Stimulated activated CD8-positive, alpha-beta memory T cell treated with anti-CD3 and anti-CD28 coated beads, Interleukin-4, amount 100 ng/mL, for 1 hour (primary cell): Measurements from ENCODE around the gene YY1.
"Not testable (repeated sequence)": the region's sequence is repeated elsewhere in the genome, so short reads cannot be mapped to it uniquely, and the experiment has no call there.

Source experiments
- DNase-seq, 2 donors: peaks; one replicate each; pipeline ENCODE4 v3.0.0-alpha.2; 2020; ENCODE audit warnings: low read depth in 2 of 2, low spot score in 1 of 2

Gene YY1

DNA sequence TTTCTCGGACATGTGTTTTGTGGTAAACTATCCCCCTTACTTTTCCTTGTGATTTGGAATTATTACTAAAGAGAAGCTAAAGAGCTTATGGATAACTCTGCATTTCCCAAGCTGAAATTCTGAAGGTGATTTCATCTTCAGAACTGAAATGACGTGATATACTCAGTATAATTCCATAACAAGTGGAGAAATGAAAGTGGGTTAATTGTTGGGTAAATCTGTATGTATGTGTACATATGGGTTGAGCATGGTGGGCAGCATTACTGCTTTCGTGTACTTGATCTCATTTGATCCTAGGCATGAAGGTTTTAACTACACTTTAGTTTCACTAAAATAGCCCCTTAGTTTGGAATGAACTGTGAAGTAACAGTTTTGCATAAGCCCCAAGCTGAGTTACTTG, 4.1 kb downstream of the YY1 start:
- DNase-seq: no peak

DNA sequence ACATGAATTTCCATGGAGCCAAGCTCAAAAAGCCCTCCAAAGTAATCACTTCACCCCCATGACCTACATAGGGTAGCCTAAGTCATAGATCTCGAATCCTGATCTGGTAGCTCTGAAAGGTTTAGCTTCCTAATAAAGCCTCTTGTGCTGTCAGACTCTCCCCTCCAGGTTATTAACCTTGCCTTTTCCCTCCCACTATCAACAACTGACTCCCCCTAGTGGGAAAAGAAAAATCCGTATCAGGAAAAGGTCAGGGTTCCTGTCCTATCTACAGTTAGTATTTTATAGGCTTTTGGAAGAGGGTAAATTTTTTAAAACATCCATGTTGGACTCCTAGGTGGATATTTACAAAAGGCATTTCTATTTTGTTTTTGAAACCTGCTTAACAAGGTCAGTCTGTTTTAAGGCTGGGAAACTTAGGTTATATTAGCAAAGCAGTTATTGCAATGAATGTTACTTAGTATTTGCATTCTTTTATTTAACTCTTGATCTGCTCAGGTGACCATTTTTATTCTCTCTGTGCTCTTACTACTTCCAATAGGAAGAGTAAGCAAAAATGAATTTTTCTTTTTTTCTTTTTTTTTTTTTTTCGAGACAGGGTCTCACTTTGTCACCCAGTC, 8.0 kb downstream of the YY1 start:
- DNase-seq: no peak

DNA sequence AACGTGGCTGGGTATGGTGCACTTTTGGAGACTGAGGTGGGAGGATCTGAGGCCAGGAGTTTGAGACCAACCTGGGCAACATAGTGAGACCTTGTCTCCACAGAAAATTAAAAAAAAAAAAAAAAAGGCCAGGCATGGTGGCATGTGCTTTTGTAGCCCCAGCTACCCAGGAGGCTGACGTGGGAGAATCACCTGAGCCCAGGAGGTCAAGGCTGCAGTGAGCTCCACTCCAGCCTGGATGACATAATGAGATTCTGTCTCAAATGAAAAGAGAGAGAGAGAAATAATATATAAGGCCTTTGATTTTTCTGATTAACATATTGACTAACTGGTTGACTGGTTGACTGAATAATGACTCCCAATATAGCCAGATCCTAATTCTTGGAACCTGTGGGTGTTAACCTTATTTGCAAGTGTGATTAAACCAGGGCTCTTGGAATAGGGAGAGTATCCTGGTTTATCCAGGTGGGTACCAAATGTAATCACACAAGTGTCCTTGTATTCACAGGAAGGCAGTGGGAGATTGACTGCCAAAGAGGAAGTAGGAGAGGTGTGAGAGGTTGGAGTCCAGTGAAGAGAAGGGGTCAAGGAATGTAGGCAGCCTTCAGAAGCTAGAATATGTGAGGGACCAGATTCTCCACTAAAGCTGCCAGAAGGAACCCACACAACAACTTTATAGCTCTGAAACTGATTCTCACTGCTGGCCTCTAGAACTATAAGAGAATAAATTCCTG, 12.0 kb downstream of the YY1 start:
- no peak for DNase-seq

DNA sequence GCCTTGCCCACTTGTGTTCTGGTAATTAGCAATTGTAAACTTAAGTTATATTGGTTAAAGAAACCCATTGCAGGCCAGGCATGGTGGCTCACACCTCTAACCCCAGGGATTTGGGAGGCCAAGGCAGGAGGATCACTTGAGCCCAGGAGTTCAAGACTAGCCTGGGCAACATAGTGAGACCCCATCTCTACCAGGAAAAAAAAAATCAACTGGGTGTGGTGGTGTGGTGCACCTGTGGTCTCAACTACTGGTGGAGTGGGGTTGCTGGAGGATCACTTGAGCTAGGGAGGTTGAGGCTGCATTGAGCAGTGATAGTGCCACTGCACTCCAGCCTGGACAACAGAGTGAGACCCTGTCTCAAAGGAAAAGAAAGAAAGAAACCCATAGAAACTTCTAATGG, 13.7 kb downstream of the YY1 start:
- no peak for DNase-seq

DNA sequence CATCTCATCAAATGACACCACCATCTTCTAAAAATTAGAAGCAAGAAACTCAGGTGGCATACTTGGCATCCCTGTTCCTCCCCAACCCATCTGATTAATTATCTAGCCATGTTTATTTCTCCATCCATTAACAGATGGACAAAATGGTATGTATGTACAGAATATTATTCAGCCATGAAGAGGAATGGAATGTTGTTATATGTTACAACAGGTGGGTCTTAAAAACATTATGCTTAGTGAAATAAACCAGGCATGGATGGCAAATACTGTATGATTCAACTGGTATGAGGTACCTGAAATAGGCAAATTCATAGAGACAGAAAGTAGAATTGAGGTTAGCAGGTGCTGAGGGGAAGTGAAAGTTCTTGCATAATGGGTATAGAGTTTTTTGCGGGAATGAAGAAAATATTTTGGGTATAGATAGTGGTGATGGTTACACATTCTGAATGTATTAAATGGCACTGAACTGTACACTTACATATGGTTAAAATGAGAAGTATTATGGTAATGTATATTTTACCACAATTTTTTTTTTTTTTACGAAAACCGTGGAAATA, 17.5 kb downstream of the YY1 start:
- DNase-seq: no peak

DNA sequence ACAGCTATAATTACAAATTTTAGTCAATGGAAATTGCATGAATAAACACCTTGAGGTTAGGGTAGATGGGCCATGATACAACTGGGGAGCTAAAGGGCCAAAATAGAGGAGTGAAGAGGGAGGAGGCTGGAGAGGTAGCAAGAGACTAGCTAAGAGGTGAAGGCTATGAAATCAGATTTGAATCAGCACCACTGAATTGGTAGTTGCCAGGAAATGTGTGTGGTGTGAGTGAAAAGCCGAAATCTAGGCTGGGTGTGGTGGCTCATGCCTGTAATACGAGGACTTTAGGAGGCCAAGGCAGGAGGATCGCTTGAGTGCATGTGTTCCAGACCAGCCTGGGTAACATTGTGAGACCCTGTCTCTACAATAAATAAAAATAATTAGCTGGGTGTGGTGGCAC, 22.7 kb downstream of the YY1 start:
- no peak for DNase-seq

DNA sequence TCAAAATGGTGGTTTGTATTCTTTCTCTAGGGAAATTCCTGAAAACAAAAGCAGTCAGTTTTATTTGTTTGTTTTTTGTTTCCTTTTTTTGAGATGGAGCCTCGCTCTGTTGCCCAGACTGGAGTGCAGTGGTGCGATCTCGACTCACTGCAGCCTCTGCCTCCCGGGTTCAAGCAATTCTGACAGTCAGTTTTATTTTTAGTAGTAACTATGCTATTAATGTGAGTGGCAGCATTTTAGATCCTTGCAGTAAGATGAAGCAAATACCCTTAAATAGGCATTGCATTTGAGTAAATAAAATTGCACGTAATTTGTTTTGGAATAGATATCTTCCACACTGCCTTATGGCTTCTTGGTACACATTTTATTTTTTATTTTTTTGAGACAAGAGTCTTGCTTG, 23.6 kb downstream of the YY1 start:
- no peak for DNase-seq

DNA sequence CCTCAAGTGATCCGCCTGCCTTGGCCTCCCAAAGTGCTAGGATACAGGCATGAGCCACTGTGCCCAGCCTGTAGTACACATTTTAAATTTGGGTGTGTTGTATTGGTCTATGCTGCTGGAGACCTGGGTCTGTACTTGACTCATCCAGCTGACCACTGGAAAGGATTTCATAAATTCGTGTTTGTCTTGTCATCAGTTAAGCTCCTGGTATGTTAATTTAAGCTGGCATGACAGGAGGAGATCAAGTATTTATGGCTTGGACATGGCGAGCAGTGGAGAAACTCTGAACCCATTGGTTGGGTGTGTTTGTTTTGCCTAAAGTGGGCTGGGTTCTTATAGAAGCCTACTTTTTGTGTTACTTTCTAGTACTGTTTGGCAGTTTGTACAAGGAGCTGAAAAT, 24.2 kb downstream of the YY1 start:
- DNase-seq: no peak

DNA sequence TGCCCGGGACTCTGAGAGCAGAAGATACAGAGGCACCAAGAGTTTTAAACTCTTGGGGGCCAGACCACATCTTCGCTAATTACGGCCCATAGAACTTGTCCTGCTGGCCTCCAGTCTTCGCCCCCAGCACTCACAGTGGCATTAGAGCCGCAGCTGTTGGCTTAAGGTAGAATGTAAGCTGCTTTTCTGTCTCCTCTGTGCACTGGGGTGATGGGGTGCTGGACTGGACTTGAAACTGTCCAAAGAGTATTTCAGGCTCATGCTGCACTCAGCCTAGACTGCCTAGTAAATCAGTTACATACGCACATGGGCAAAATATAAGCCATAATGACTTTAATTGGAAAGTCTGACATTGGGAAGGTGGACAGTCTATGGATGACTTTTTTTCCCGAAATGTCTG, 29.0 kb downstream of the YY1 start:
- no peak for DNase-seq

DNA sequence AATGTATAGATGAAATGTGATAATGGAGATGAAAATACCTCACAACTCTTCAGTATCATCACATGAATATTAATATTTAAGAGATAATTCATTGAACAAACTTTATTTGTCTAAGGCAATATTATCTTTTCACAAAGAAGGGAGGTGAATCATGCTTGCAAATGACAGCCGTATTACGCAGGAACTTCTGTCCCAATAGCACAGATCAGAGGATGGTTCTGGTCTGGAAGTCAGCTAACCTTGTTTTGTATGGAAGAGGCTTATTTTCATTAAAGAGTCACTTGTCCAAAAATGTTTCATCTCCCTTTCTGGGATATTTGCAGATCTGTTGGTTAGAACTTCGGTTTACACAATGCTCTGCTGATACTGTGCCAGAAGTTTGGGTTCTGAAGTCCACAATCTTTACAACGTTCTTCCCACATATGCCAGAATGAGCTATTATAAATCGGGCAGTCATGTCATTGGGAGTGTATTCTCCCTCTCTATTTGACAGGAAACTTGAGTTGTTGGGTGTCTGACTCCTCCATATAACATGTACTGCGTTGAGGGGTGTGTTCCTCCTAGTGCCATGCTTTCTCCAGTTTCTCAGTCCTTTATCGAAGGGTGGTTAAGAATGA, 29.8 kb downstream of the YY1 start:
- no peak for DNase-seq

DNA sequence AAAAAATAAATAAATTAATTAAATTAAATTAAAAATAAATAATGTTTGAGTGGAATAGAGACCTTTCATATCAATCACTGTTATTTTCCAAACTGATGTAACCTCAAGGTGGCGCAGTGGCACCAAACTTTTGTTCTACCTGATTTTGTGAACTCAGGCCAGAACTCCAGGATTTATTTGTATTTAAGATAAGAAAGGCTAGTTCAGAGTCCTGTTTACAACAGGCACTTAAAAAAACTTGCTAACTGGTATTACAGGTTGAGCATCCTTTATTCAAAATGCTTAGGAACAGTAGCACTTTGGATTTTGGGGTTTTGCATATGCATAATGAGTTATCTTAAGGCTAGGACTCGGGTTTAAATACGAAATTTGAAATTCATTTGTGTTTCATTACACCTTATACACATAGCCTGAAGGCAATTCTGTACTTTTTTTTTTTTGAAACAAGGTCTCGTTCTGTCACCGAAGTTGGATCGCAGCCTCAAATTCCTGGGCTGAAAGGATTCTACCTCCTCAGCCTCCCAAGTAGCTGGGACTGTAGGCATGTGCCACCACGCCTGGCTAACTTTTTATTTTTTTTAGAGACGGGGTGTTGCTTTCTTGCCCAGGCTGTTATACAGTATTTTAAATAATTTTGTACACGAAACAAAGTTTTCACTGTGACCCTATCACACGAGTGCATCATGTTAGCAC, 32.4 kb downstream of the YY1 start:
- DNase-seq: no peak

DNA sequence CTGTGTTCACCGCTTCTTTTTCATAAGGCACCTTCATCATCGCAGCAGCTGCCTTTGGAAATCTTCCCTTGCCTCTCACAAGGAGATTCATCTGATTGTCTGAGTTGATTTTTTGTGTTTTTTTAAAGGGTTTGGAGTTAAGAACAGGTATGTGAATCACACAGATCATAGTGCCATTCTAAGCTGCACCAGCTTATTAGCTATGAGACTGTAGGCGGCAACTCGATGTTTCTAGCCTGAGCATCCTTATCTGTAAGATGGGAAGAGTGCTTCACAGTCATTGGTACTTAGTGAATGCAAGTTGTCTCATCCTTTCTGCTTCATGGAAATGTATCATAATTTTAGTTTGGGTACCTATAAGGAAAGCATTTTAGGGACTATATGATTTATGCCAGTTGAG, 35.3 kb downstream of the YY1 start:
- DNase-seq: no peak

DNA sequence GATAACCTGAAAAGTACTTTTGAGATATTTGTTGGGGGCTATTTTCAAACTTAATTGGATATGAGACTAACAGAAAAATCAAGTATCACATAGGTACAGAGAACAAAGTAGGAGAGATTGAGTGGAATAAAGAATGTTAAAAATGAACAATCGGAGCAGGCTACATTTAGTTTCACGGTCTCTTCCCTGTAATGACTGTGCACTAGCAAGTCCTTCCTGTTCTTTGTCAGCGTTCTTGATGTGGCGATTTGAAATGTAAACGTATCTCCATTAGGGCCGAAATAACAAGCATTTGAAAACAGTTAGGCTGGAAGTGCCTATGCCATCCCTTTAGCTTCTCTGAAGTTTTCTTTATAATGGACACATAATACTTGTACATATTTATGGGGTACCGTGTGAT, 36.3 kb downstream of the YY1 start:
- no peak for DNase-seq

DNA sequence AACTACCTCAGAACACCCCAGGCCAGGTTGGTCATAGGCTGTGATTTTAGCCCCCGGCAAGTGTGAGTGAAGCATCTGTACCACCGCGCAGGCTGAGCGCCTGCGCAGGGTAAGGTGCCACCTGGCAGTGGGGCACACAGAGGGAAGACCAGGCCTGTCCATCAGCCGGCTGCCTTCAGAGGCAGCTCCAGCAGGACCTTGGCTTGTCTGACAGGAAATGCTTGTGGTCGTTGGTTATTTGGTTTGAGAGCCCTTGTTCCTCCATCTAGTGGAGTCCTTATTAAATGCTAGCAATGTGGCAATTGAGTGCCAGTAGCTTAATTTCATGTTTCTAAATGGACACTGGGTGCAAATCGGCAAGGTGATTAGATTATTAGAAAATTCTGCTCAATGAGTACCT, 39.8 kb downstream of the YY1 start:
- DNase-seq: no peak

DNA sequence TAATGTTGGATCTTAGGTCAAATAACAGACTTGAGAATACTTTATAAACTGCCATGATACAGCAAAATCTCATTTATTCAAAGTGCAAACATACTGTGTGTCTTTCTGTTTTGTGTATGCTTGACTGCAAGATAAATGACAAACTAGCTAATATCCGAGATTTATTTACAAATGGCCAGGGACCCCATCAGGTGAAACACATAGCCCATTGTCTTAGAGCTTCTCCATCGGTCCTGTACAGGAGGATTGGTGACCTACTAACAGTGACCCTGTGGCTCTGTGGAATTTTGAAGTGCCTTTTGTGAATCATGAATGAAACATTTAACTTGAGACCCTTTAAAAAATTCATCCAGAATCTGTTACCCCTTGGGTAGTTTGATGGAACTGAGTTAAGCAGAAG, 40.2 kb downstream of the YY1 start:
- no peak for DNase-seq

DNA sequence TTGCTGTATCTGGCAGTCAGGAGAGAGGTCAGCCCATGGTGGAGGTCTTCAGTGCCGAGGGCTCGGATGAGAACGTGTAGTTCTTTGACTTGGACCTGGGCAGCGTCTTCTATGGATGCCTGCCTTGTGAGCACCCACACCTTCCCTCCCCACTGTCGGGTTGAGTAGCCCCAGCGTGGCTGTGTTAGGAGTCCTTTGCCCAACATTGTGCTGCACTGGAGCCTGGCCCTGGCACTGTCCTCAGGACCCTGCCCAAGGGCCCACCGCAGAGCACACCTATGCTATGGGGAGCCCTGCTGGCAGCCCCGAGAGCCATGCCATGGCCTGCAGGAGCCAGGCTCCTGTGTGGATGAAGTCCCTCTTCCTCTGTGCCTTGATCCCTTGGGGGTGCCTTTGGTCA, 40.6 kb downstream of the YY1 start:
- DNase-seq: no peak

DNA sequence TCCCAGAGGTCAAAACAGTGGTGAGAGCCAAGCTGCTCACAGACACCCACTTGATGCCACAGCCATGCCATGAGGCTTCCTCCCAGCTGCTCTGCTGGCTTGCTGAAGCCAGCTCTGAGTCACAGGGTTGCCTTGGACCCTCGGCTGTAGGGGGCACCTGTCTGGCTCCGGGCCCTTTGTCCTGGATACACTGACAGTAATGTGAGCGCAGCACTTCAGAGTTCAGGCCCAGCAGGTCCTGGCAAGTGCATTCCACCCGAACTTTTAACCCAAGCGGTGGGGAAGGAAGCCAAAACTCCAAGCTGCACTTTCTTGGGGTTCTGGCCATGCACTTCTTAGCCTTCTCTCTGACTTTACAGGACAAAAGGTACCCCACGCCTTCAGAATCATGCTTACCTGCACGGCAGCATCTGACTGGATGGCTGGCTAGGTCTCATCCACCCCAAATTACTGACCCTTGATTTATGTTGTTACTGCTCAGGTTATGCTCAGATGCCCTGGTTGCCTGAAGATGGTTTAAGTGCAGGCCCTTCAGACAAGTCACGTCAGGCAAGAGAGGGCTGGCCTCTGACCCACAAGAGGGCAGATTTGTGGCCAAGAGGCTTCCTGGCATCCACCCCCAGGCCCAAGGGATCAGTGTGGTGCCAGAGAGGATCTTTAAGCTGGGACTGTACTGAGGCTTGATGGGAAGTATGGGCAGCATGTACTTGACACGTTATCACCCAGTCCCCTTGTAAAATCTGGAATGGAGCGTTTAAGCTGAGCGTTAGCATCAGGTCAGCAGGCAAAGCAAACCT, 42.5 kb downstream of the YY1 start:
- no peak for DNase-seq

DNA sequence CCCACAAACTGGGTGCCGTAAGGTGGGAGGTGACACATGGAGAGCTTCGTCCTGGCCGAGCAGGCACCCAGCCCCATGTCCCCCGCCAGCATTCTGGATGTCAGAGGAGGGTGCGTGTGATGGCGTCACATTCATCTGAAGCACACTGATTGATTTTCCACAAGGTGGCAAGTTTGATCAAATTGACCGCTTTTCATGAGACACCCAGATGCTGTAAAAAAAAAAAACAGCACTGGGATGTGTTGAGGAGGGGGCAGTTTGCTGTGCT, 43.1 kb downstream of the YY1 start:
- no peak for DNase-seq

DNA sequence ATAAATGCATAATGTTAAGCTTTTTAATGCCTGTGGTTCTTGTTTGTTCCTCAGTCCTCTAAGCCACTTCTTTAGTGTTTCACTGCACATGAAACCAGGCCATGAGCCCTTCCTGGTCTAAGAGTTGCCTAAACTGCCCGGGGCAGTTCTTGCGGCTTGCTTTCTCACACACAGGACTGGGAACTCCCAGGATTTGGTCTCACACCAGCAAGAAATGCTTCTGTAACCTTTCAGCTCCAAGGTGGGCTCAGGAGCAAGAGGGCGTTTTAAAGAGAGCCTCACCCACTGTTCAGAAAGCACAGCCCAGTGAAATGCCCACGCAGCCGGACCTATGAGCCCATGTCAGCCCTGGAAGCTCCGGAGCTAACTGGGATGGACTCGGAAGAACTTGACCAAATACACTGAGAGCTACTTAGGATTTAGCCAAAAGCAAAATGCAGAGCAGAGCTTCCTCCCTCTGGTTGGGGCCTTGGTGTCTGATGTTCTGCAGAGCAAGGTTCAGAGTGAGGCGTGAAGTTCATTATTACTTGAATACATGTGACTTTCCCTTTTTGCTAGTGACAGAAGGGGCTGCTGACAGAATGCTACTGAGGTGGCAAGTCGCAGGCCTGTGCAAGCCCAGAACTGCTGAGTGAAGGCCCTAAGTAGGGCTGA, 43.9 kb downstream of the YY1 start:
- DNase-seq: no peak

DNA sequence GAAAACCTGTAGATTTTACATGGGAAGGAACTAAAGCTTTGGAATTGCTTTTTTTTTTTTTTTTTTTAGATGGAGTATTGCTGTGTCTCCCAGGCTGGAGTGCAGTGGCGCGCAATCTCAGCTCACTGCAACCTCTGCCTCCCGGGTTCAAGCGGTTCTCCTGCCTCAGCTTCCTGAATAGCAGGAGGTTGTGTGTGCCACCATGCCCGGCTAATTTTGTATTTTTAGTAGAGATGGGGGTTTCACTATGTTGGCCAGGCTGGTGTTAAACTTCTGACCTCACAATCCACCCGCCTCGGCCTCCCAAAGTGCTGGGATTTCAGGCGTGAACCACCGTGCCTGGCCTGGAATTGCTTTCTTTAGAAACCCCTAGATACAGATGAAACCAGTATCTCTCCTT, 44.5 kb downstream of the YY1 start:
- not testable (repeated sequence) for DNase-seq
